Measurements from ENCODE around the gene ZNF652. TPM values are rescaled to one million over a fixed set of nuclear protein-coding genes. Genes with fewer than 3 reads are reported as not detected.

Gene ZNF652
- polyA plus RNA-seq, 1 donor from 2014 or later = 26.7 TPM

DNA sequence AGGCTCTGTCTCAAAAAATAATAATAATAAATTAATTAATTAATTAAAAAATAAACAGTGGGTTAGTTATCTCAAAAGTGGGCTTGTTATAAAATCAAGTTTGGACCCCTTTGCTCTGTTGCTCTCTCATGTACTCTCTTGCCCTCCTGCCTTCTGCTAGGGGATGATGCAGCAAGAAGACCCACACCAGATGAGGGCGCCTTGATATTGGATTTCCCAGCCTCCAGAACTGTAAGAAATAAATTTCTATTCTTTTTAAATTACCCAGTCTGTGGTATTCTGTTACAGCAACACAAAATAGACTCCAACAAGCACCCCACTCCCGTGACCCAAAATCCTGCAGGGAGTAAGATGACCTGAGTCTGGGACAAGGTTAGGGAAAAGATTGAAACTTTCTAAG is 2.1 kb upstream of the ZNF652 start:
- H2AFZ ChIP-seq (ENCODE audit: low read depth, low read length) = no peak overlapping the region
- H4K20me1 ChIP-seq (ENCODE audit: insufficient read depth) = no peaks in the 10 kb centered on the region
- H3K9me2 ChIP-seq (ENCODE audit: insufficient read depth, low read length) = no peaks in the 10 kb centered on the region
- H3K9me3 ChIP-seq (ENCODE audit: low read length) = no peaks in the 10 kb centered on the region
- H3K27ac ChIP-seq (ENCODE audit: low read length) = no peak overlapping the region
- H3K4me3 ChIP-seq (ENCODE audit: low read length) = no peak overlapping the region
- peaks cover 16% of the 10 kb centered on the region for H3K79me2 ChIP-seq (replicated peaks; ENCODE audit: insufficient read depth, low read length)
- H3K4me2 ChIP-seq (ENCODE audit: low read length) = no peak overlapping the region
- H3F3A ChIP-seq (ENCODE audit: insufficient read depth, low read length, poor library complexity, severe bottlenecking) = no peaks in the 10 kb centered on the region
- no peak for TF ChIP-seq MXI1 (conservative IDR thresholded peaks at IDR 0.05; ENCODE audit: poor library complexity, severe bottlenecking)
- no peak for TF ChIP-seq RAD21 (conservative IDR thresholded peaks at IDR 0.05)
- TF ChIP-seq, protein P1, sequence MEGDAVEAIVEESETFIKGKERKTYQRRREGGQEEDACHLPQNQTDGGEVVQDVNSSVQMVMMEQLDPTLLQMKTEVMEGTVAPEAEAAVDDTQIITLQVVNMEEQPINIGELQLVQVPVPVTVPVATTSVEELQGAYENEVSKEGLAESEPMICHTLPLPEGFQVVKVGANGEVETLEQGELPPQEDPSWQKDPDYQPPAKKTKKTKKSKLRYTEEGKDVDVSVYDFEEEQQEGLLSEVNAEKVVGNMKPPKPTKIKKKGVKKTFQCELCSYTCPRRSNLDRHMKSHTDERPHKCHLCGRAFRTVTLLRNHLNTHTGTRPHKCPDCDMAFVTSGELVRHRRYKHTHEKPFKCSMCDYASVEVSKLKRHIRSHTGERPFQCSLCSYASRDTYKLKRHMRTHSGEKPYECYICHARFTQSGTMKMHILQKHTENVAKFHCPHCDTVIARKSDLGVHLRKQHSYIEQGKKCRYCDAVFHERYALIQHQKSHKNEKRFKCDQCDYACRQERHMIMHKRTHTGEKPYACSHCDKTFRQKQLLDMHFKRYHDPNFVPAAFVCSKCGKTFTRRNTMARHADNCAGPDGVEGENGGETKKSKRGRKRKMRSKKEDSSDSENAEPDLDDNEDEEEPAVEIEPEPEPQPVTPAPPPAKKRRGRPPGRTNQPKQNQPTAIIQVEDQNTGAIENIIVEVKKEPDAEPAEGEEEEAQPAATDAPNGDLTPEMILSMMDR (IDR thresholded peaks at IDR 0.05; ENCODE audit: poor library complexity, severe bottlenecking) = no peak
- TF ChIP-seq SMC3 (conservative IDR thresholded peaks at IDR 0.05; ENCODE audit: poor library complexity) = no peak
- TF ChIP-seq, protein P2, sequence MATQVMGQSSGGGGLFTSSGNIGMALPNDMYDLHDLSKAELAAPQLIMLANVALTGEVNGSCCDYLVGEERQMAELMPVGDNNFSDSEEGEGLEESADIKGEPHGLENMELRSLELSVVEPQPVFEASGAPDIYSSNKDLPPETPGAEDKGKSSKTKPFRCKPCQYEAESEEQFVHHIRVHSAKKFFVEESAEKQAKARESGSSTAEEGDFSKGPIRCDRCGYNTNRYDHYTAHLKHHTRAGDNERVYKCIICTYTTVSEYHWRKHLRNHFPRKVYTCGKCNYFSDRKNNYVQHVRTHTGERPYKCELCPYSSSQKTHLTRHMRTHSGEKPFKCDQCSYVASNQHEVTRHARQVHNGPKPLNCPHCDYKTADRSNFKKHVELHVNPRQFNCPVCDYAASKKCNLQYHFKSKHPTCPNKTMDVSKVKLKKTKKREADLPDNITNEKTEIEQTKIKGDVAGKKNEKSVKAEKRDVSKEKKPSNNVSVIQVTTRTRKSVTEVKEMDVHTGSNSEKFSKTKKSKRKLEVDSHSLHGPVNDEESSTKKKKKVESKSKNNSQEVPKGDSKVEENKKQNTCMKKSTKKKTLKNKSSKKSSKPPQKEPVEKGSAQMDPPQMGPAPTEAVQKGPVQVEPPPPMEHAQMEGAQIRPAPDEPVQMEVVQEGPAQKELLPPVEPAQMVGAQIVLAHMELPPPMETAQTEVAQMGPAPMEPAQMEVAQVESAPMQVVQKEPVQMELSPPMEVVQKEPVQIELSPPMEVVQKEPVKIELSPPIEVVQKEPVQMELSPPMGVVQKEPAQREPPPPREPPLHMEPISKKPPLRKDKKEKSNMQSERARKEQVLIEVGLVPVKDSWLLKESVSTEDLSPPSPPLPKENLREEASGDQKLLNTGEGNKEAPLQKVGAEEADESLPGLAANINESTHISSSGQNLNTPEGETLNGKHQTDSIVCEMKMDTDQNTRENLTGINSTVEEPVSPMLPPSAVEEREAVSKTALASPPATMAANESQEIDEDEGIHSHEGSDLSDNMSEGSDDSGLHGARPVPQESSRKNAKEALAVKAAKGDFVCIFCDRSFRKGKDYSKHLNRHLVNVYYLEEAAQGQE (IDR thresholded peaks at IDR 0.05; ENCODE audit: borderline replicate concordance) = no peak
- TF ChIP-seq EZH2 (IDR thresholded peaks at IDR 0.05; ENCODE audit: borderline replicate concordance, insufficient read depth, low read length, poor library complexity, severe bottlenecking) = no peak
- TF ChIP-seq POLR2AphosphoS5 (IDR thresholded peaks at IDR 0.05) = no peak
- no peak for TF ChIP-seq TAF1 (IDR thresholded peaks at IDR 0.05; ENCODE audit: low read depth)
- TF ChIP-seq EP300 (conservative IDR thresholded peaks at IDR 0.05; ENCODE audit: poor library complexity, severe bottlenecking) = no peak
- no peak overlapping the region for H3K9ac ChIP-seq (ENCODE audit: low read length)
- no peaks in the 10 kb centered on the region for H3K36me3 ChIP-seq (ENCODE audit: insufficient read depth, low read length)
- H3K27me3 ChIP-seq (ENCODE audit: insufficient read depth, low read depth, low read length) = no peaks in the 10 kb centered on the region

DNA sequence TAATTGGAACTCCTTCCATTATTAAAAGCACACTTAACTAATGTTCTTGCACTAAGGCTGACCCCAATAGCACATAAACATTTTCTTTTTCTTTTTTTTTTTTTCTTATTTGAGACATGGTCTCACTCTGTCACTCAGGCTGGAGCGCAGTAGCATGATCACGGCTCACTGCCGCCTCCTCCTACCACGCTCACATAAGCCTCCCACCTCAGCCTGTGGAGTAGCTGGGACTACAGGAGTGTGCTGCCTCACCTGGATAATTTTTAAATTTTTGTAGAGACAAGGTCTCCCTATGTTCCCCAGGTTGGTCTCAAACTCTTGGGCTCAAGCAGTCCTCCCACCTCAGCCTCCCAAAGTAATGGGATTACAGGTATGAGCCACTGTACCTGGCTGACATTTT is 1.2 kb upstream of the ZNF652 start:
- Histone ChIP-seq H3K27me3 (ENCODE audit: insufficient read depth, low read depth, low read length) (no peaks in the 10 kb centered on the region), H3K79me2 (replicated peaks; ENCODE audit: insufficient read depth, low read length) (peaks cover 24% of the 10 kb centered on the region), H2AFZ (ENCODE audit: low read depth, low read length) (no peak overlapping the region), H3K4me3 (ENCODE audit: low read length) (no peak overlapping the region), H3K9ac (ENCODE audit: low read length) (no peak overlapping the region), H3K9me2 (ENCODE audit: insufficient read depth, low read length) (no peaks in the 10 kb centered on the region), H3K27ac (ENCODE audit: low read length) (no peak overlapping the region), H3K9me3 (ENCODE audit: low read length) (no peaks in the 10 kb centered on the region), H3K36me3 (ENCODE audit: insufficient read depth, low read length) (no peaks in the 10 kb centered on the region), H4K20me1 (ENCODE audit: insufficient read depth) (no peaks in the 10 kb centered on the region), H3K4me2 (ENCODE audit: low read length) (no peak overlapping the region), H3F3A (ENCODE audit: insufficient read depth, low read length, poor library complexity, severe bottlenecking) (no peaks in the 10 kb centered on the region)
- TF ChIP-seq, protein P2 (IDR thresholded peaks at IDR 0.05; ENCODE audit: borderline replicate concordance) = no peak
- TF ChIP-seq SMC3 (conservative IDR thresholded peaks at IDR 0.05; ENCODE audit: poor library complexity) (no peak), EP300 (conservative IDR thresholded peaks at IDR 0.05; ENCODE audit: poor library complexity, severe bottlenecking) (no peak), TAF1 (IDR thresholded peaks at IDR 0.05; ENCODE audit: low read depth) (no peak), EZH2 (IDR thresholded peaks at IDR 0.05; ENCODE audit: borderline replicate concordance, insufficient read depth, low read length, poor library complexity, severe bottlenecking) (no peak), POLR2AphosphoS5 (IDR thresholded peaks at IDR 0.05) (no peak), RAD21 (conservative IDR thresholded peaks at IDR 0.05) (no peak), MXI1 (conservative IDR thresholded peaks at IDR 0.05; ENCODE audit: poor library complexity, severe bottlenecking) (no peak)
- TF ChIP-seq, protein P1 (IDR thresholded peaks at IDR 0.05; ENCODE audit: poor library complexity, severe bottlenecking) = no peak

All from neural cell (in vitro differentiated cells).